ENCODE results near the gene GDPD3. TPM values are rescaled to one million over a fixed set of nuclear protein-coding genes. Genes with fewer than 3 reads are reported as not detected.

Gene GDPD3
- total RNA-seq, 4 donors from 2014 or later: 0.66 to 3.7 (median 2.2) TPM

DNA sequence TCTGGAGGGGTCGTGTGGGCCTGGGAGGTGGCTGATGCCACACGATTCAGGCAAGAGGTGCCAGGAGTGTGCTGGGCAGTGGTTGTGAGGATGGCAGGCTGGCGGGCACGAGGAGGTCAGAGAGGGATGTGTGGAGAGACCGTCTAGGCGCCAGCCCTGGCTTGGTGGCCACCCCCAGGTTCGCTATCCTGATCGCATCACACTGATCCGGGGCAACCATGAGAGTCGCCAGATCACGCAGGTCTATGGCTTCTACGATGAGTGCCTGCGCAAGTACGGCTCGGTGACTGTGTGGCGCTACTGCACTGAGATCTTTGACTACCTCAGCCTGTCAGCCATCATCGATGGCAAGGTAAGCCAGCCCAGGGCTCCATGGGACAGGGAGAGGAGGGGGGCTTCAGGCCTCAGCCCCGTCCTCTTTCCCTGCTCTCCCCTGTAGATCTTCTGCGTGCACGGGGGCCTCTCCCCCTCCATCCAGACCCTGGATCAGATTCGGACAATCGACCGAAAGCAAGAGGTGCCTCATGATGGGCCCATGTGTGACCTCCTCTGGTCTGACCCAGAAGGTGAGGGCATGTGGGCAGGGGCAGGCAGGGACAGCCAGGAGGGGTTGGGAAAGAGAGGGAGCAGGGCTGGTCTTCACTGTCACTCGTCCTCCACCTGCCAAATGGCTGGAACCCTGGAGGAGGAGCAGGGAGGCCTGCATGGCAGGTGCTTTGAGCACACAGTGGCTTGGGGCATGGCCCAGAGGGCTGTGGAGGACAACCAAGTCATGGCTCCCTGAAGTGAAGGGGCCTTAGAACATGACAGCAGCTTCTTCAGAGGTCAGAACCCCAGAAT lies 29.9 kb downstream of the GDPD3 start:
- Histone ChIP-seq H3K4me3 (no peak overlapping the region), H3K4me1 (peaks cover 4 to 19% (median 11%) of the 10 kb centered on the region in 4 donors), H3K9me3 (no peaks in the 10 kb centered on the region), H3K36me3 (peaks cover 46 to 75% (median 73%) of the 10 kb centered on the region in 4 donors), H3K27ac (replicated peaks in 1 of 4) (no peak overlapping the region), H3K27me3 (no peaks in the 10 kb centered on the region)
- intact Hi-C loops (cut with DNase I): no loop called here
- no peak for TF ChIP-seq CTCF (IDR thresholded peaks at IDR 0.05)
- TF ChIP-seq POLR2A (IDR thresholded peaks at IDR 0.05; ENCODE audit: low read depth): no peak
- no peak for TF ChIP-seq EP300 (IDR thresholded peaks at IDR 0.05)
- no peak for TF ChIP-seq POLR2AphosphoS5 (IDR thresholded peaks at IDR 0.05)
- WGBS: 90% methylated on average over 8 of the region's 24 CpGs
- no peak for DNase-seq (ENCODE audit: extremely low spot score)

DNA sequence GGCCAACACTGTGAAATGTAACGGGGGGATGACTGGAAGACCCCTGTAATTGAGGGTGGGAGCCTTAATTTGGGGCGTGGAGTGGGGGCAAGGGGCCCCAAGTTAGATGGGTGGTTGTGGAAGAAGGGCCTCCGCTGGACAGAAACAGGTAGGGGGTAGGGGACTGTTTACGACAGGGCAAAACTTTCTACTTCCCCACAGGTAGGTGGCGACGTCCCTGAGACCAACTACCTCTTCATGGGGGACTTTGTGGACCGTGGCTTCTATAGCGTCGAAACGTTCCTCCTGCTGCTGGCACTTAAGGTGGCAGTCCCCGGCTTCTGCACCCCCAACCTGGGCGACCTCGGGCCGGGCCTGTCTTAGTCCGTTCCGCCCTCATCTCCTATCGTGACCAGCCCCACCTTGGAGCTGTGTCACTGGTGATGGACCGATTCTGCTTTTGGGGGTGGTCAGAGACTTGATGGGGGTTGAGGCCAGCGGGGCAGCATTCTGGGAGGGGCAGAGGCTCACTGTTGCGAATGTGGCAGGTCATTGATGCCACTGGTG lies 30.7 kb downstream of the GDPD3 start:
- no peaks in the 10 kb centered on the region for H3K27me3 ChIP-seq
- peaks cover 46 to 82% (median 81%) of the 10 kb centered on the region in 4 donors for H3K36me3 ChIP-seq
- TF ChIP-seq CTCF (IDR thresholded peaks at IDR 0.05): no peak
- no peak for TF ChIP-seq POLR2AphosphoS5 (IDR thresholded peaks at IDR 0.05)
- TF ChIP-seq EP300 (IDR thresholded peaks at IDR 0.05): no peak
- TF ChIP-seq POLR2A (IDR thresholded peaks at IDR 0.05; ENCODE audit: low read depth): no peak
- DNase-seq (ENCODE audit: extremely low spot score): no peak
- H3K4me1 ChIP-seq: peaks cover 12 to 27% (median 20%) of the 10 kb centered on the region in 4 donors
- no peak overlapping the region for H3K4me3 ChIP-seq
- no peak overlapping the region for H3K27ac ChIP-seq (replicated peaks in 1 of 4)
- 85% methylated on average over 20 of the region's 20 CpGs for WGBS
- intact Hi-C loops (cut with DNase I): no loop called here
- H3K9me3 ChIP-seq: no peaks in the 10 kb centered on the region

- WGBS: 87% methylated on average over 7 of the region's 7 CpGs
- Histone ChIP-seq H3K27ac (replicated peaks in 1 of 4) (no peak overlapping the region), H3K4me1 (peaks cover 29 to 45% (median 39%) of the 10 kb centered on the region in 4 donors), H3K9me3 (no peaks in the 10 kb centered on the region), H3K4me3 (no peak overlapping the region), H3K36me3 (peaks cover 41 to 74% (median 71%) of the 10 kb centered on the region in 4 donors), H3K27me3 (no peaks in the 10 kb centered on the region)
- no peak for DNase-seq (ENCODE audit: extremely low spot score)
- intact Hi-C loops (cut with DNase I): no loop called here
- TF ChIP-seq CTCF (IDR thresholded peaks at IDR 0.05) (no peak), EP300 (IDR thresholded peaks at IDR 0.05) (no peak), POLR2A (IDR thresholded peaks at IDR 0.05; ENCODE audit: low read depth) (no peak), POLR2AphosphoS5 (IDR thresholded peaks at IDR 0.05) (no peak)
Observed at GRCh38 chr16:30079480-30079879, 33.9 kb downstream of the GDPD3 start.

DNA sequence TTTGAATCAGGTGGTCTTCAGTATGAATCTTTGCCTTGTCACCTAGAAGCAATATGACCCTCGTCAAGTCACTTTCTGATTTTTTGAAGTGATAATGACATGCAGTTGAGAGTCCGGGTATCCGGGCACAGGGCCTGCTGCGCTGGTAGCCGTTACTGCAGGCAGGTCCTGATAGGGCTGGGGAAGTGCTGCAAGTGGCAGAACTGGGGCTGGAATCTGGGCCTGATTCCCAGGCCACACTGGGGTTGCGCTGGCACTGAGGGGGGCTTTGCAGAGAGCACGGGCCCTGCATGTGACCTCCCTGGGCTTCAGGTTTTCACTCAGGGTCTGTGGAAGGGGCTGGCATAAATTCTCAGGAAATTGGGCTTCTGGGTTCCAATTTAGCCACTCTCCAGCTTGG lies 34.6 kb downstream of the GDPD3 start:
- WGBS: 85% methylated on average over 7 of the region's 7 CpGs

More for the DNA sequence above, 34.6 kb downstream of the GDPD3 start:
- intact Hi-C loops (cut with DNase I): no loop called here
- H3K4me3 ChIP-seq: no peak overlapping the region
- DNase-seq (ENCODE audit: extremely low spot score): no peak
- H3K36me3 ChIP-seq: peaks cover 40 to 69% (median 64%) of the 10 kb centered on the region in 4 donors
- H3K27ac ChIP-seq (replicated peaks in 1 of 4): no peak overlapping the region
- H3K4me1 ChIP-seq: peaks cover 29 to 46% (median 39%) of the 10 kb centered on the region in 4 donors
- no peaks in the 10 kb centered on the region for H3K9me3 ChIP-seq
- TF ChIP-seq POLR2AphosphoS5 (IDR thresholded peaks at IDR 0.05): no peak
- no peak for TF ChIP-seq POLR2A (IDR thresholded peaks at IDR 0.05; ENCODE audit: low read depth)
- no peak for TF ChIP-seq EP300 (IDR thresholded peaks at IDR 0.05)
- no peak for TF ChIP-seq CTCF (IDR thresholded peaks at IDR 0.05)
- no peaks in the 10 kb centered on the region for H3K27me3 ChIP-seq

Data from esophagus muscularis mucosa (tissue), 4 donors.